ENCODE measurements around the gene ZBTB49. TPM values are rescaled to one million over a fixed set of nuclear protein-coding genes. Genes with fewer than 3 reads are reported as not detected.
A peak's percentile ranks its signal among the peaks of the same experiment; 100 is the strongest.
"Not testable (repeated sequence)": the region's sequence is repeated elsewhere in the genome, so short reads cannot be mapped to it uniquely, and the experiment has no call there.

The ZBTB49 gene
- total RNA-seq, 1 donor from 2014 or later: 13.3 TPM

- Mint-ChIP-seq H3K4me1 (ENCODE audit: unreplicated experiment) (peaks cover 20% of the 10 kb centered on the region), H3K4me3 (ENCODE audit: unreplicated experiment) (peak overlapping the region; percentile 89), H3K36me3 (ENCODE audit: low read depth, unreplicated experiment) (peaks cover 10% of the 10 kb centered on the region), H3K9me3 (ENCODE audit: unreplicated experiment) (no peaks in the 10 kb centered on the region), H3K27me3 (ENCODE audit: unreplicated experiment) (peaks cover 6% of the 10 kb centered on the region), H3K27ac (ENCODE audit: unreplicated experiment) (peak overlapping the region; percentile 98)
- TF ChIP-seq CTCF (IDR thresholded peaks at IDR 0.05; ENCODE audit: unreplicated experiment): no peak
- no peak for DNase-seq (ENCODE audit: low spot score)
Observed at GRCh38 chr4:4248885-4249203, 41.2 kb upstream of the ZBTB49 start.

DNA sequence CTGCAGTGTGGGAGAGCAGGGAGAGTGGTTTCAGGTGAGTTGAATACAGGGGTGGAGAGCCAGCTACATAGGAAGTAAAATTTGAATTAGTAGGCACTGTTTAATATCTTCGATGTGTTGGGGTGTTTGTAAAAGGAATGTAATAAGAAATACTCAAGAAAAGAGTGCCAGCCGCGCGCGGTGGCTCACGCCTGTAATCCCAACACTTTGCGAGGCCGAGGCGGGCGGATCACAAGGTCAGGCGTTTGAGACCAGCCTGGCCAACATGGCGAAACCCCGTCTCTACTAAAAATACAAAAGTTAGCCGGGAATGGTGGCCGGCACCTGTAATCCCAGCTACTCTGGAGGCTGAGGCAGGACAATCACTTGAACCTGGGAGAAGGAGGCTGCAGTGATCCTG lies 40.7 kb upstream of the ZBTB49 start:
- DNase-seq (ENCODE audit: low spot score); H3K9me3 Mint-ChIP-seq (ENCODE audit: unreplicated experiment); H3K36me3 Mint-ChIP-seq (ENCODE audit: low read depth, unreplicated experiment); H3K27me3 Mint-ChIP-seq (ENCODE audit: unreplicated experiment): not testable (repeated sequence)
- peak overlapping the region; percentile 89 for H3K4me3 Mint-ChIP-seq (ENCODE audit: unreplicated experiment)
- peaks cover 20% of the 10 kb centered on the region for H3K4me1 Mint-ChIP-seq (ENCODE audit: unreplicated experiment)
- peak overlapping the region; percentile 98 for H3K27ac Mint-ChIP-seq (ENCODE audit: unreplicated experiment)

DNA sequence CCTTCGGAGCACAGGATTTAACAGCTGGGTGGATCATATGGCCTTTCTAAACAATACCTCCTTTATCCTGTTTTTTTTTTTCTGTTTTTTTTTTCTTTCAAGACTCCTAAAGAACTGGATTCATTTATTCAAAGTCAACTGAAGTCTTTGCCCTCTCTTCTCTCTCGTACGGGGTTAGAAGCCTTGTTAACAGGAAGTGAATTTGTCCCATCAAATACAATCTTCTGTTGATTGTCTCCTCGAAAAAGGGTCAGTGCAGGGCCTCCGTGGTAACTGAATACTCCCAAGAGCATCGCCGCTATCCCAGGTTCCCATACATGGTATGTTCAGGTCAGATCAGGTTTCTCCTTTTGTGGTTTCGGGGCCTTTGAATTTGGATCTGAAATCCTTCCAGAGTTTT lies 40.2 kb upstream of the ZBTB49 start:
- Mint-ChIP-seq H3K9me3 (ENCODE audit: unreplicated experiment) (no peaks in the 10 kb centered on the region), H3K27ac (ENCODE audit: unreplicated experiment) (no peak overlapping the region), H3K4me1 (ENCODE audit: unreplicated experiment) (peaks cover 20% of the 10 kb centered on the region), H3K4me3 (ENCODE audit: unreplicated experiment) (no peak overlapping the region), H3K27me3 (ENCODE audit: unreplicated experiment) (peaks cover 6% of the 10 kb centered on the region), H3K36me3 (ENCODE audit: low read depth, unreplicated experiment) (peaks cover 9% of the 10 kb centered on the region)
- DNase-seq (ENCODE audit: low spot score): no peak
- TF ChIP-seq CTCF (IDR thresholded peaks at IDR 0.05; ENCODE audit: unreplicated experiment): no peak

GRCh38 chr4:4254199-4254598 lies 35.9 kb upstream of the ZBTB49 start:
- Mint-ChIP-seq H3K4me1 (ENCODE audit: unreplicated experiment) (peaks cover 4% of the 10 kb centered on the region), H3K4me3 (ENCODE audit: unreplicated experiment) (no peak overlapping the region), H3K27me3 (ENCODE audit: unreplicated experiment) (peaks cover 2% of the 10 kb centered on the region), H3K27ac (ENCODE audit: unreplicated experiment) (no peak overlapping the region), H3K36me3 (ENCODE audit: low read depth, unreplicated experiment) (no peaks in the 10 kb centered on the region), H3K9me3 (ENCODE audit: unreplicated experiment) (no peaks in the 10 kb centered on the region)
- TF ChIP-seq CTCF (IDR thresholded peaks at IDR 0.05; ENCODE audit: unreplicated experiment): no peak
- no peak for DNase-seq (ENCODE audit: low spot score)

DNA sequence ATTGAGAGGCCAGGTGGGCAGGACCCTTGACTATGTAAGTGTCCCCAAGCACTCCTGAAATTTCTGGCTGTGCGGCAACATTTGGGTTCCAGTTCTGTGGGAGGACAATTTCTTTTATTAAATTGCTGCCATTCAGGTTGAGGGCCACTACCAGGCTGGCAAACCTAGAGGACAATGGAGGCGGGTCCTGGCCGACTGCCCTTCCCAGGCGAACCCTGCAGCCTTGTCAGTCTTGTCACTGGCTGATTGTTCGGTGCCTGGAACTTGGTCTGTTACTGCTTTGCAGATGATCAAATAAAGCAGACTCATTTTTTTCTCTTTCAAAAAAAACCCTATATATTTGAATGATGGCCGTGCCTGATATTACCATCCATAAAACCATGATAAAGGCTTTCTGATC lies 35.4 kb upstream of the ZBTB49 start:
- no peak overlapping the region for H3K4me3 Mint-ChIP-seq (ENCODE audit: unreplicated experiment)
- no peak for TF ChIP-seq CTCF (IDR thresholded peaks at IDR 0.05; ENCODE audit: unreplicated experiment)
- no peak for DNase-seq (ENCODE audit: low spot score)
- no peak overlapping the region for H3K27ac Mint-ChIP-seq (ENCODE audit: unreplicated experiment)
- no peaks in the 10 kb centered on the region for H3K9me3 Mint-ChIP-seq (ENCODE audit: unreplicated experiment)
- peaks cover 4% of the 10 kb centered on the region for H3K4me1 Mint-ChIP-seq (ENCODE audit: unreplicated experiment)
- H3K36me3 Mint-ChIP-seq (ENCODE audit: low read depth, unreplicated experiment): no peaks in the 10 kb centered on the region
- peaks cover 2% of the 10 kb centered on the region for H3K27me3 Mint-ChIP-seq (ENCODE audit: unreplicated experiment)

- Mint-ChIP-seq H3K4me1 (ENCODE audit: unreplicated experiment) (no peaks in the 10 kb centered on the region), H3K27me3 (ENCODE audit: unreplicated experiment) (peaks cover 2% of the 10 kb centered on the region), H3K36me3 (ENCODE audit: low read depth, unreplicated experiment) (no peaks in the 10 kb centered on the region), H3K9me3 (ENCODE audit: unreplicated experiment) (no peaks in the 10 kb centered on the region), H3K4me3 (ENCODE audit: unreplicated experiment) (no peak overlapping the region), H3K27ac (ENCODE audit: unreplicated experiment) (no peak overlapping the region)
- no peak for DNase-seq (ENCODE audit: low spot score)
- TF ChIP-seq CTCF (IDR thresholded peaks at IDR 0.05; ENCODE audit: unreplicated experiment): no peak
Observed at GRCh38 chr4:4256799-4257198, 33.3 kb upstream of the ZBTB49 start.

DNA sequence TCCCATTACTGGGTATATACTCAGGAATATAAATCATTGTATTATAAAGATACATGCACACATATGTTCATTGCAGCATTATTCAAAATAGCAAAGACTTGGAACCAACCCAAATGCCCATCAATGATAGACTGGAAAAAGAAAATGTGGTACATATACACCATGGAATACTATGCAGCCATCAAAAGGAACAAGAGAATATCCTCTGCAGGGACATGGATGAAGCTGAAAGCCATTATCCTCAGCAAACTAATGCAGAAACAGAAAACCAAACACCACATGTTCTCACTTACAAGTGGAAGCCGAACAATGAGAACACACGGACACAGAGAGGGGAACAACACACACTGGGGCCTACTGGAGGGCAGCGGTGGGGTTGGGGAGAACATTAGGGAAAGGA lies 32.3 kb upstream of the ZBTB49 start:
- not testable (repeated sequence) for H3K4me3 Mint-ChIP-seq (ENCODE audit: unreplicated experiment); DNase-seq (ENCODE audit: low spot score); H3K36me3 Mint-ChIP-seq (ENCODE audit: low read depth, unreplicated experiment); H3K9me3 Mint-ChIP-seq (ENCODE audit: unreplicated experiment); H3K4me1 Mint-ChIP-seq (ENCODE audit: unreplicated experiment); H3K27me3 Mint-ChIP-seq (ENCODE audit: unreplicated experiment)
- H3K27ac Mint-ChIP-seq (ENCODE audit: unreplicated experiment): peak overlapping the region; percentile 74
